Measurements from ENCODE around the gene SLC25A22. TPM values are rescaled to one million over a fixed set of nuclear protein-coding genes. Genes with fewer than 3 reads are reported as not detected.
A peak's percentile ranks its signal among the peaks of the same experiment; 100 is the strongest.

The SLC25A22 gene
- total RNA-seq, 6 experiments from 2014 or later = 39.7 to 47.3 (median 42.9) TPM

GRCh38 chr11:786235-787083 lies 11.6 kb downstream of the SLC25A22 start:
- H3K27ac Mint-ChIP-seq = no peak overlapping the region
- DNase-seq = no peak
- H3K27me3 Mint-ChIP-seq (ENCODE audit: insufficient read depth) = no peaks in the 10 kb centered on the region; the same call in 1 of the 2 replicates
- peaks cover 6% of the 10 kb centered on the region for H3K36me3 Mint-ChIP-seq (ENCODE audit: low read depth)
- no peaks in the 10 kb centered on the region for H3K9me3 Mint-ChIP-seq
- peaks cover 17% of the 10 kb centered on the region for H3K4me1 Mint-ChIP-seq (ENCODE audit: low read depth)
- no peak overlapping the region for H3K4me3 Mint-ChIP-seq
- TF ChIP-seq, protein P1, sequence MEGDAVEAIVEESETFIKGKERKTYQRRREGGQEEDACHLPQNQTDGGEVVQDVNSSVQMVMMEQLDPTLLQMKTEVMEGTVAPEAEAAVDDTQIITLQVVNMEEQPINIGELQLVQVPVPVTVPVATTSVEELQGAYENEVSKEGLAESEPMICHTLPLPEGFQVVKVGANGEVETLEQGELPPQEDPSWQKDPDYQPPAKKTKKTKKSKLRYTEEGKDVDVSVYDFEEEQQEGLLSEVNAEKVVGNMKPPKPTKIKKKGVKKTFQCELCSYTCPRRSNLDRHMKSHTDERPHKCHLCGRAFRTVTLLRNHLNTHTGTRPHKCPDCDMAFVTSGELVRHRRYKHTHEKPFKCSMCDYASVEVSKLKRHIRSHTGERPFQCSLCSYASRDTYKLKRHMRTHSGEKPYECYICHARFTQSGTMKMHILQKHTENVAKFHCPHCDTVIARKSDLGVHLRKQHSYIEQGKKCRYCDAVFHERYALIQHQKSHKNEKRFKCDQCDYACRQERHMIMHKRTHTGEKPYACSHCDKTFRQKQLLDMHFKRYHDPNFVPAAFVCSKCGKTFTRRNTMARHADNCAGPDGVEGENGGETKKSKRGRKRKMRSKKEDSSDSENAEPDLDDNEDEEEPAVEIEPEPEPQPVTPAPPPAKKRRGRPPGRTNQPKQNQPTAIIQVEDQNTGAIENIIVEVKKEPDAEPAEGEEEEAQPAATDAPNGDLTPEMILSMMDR (IDR thresholded peaks at IDR 0.05) = no peak

GRCh38 chr11:783581-784015 lies 14.5 kb downstream of the SLC25A22 start:
- Mint-ChIP-seq H3K36me3 (ENCODE audit: low read depth) (peaks cover 6% of the 10 kb centered on the region), H3K27me3 (ENCODE audit: insufficient read depth) (no peaks in the 10 kb centered on the region; the same call in 1 of the 2 replicates), H3K4me1 (ENCODE audit: low read depth) (peaks cover 17% of the 10 kb centered on the region), H3K27ac (peak overlapping the region; percentile 69), H3K9me3 (no peaks in the 10 kb centered on the region), H3K4me3 (peak overlapping the region; percentile 12)
- TF ChIP-seq, protein P1 (IDR thresholded peaks at IDR 0.05) = peak; percentile 78
- DNase-seq = peak; percentile 74

DNA sequence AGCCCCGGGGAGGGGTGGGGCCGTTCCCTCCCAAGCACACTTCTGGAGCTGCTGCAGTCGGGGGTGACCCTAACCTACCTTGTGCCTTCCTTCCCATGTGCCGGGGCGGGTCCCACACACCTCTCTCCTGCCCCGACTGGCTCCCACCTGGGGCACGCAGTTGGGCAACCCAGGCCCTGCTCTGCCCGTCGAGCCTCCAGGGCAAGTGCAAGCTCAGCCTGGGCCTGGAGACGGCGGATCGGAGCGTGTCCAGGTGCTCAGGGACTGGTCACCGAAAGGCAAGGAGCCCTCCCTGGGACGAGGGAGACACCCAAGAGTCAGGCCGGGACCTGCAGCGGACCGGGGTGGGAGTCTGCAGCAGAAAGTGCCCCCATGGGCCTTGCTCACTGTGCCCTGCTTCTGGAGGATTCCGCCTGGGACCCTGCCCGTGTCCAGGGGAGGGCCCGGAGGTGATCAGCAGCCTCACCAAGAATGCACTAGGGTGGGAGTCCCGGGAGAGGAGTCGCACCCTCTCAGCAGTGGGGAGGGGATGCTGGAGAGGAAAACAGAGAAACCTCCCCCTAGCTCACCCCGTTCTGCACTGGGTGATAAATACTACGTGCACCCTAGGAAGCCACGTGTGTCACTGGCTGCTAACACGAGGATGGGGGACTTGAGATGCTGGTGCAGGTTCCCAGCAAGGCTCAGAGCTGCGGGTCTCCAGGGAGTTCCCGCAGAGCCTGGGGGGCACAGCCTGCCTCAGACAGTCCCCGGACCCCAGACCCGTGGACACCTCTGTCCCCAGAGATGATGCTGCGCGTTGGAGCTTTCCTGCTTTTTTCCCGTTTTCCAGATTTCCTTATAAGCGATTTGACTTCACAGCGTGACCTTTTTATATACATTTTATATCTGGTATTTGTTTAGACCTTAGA lies 15.6 kb downstream of the SLC25A22 start:
- TF ChIP-seq, protein P1 (IDR thresholded peaks at IDR 0.05) = no peak
- Mint-ChIP-seq H3K27ac (no peak overlapping the region), H3K36me3 (ENCODE audit: low read depth) (peaks cover 6% of the 10 kb centered on the region), H3K4me3 (no peak overlapping the region), H3K27me3 (ENCODE audit: insufficient read depth) (no peaks in the 10 kb centered on the region; the same call in 1 of the 2 replicates), H3K4me1 (ENCODE audit: low read depth) (peaks cover 17% of the 10 kb centered on the region), H3K9me3 (no peaks in the 10 kb centered on the region)
- DNase-seq = no peak

DNA sequence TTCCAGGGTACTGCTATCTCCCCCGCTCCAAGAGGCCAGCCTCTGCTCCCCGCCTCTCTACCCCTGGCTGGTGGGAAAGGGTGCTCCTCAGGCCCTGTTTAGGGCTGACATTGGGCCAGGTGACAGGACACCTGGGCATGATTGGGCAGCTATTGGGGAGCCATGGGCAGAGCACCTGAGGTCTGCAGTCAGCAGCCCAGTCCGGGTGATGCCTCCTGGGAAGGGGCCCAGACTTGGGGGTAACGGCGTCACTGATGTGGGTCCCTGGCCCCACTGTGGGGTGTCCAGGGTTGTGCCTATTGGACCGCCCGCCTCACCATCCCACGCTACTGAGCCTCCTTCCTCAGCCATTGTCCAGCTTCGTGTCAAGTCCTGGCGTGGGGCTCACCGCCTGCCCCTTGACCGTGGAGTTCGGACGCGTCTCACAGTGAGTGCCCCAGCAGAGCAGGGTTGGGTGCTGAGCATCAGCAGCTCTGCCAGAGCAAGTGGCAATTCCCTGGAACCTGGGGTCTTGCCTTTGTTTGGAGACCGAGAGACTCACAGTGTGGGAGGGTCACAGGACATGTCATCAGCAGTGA lies 18.0 kb downstream of the SLC25A22 start:
- H3K4me1 Mint-ChIP-seq (ENCODE audit: low read depth) = peaks cover 32% of the 10 kb centered on the region
- no peak overlapping the region for H3K4me3 Mint-ChIP-seq
- H3K36me3 Mint-ChIP-seq (ENCODE audit: low read depth) = peaks cover 6% of the 10 kb centered on the region
- H3K27me3 Mint-ChIP-seq (ENCODE audit: insufficient read depth) = peaks cover 4% of the 10 kb centered on the region; the same call in 1 of the 2 replicates
- H3K9me3 Mint-ChIP-seq = no peaks in the 10 kb centered on the region
- no peak overlapping the region for H3K27ac Mint-ChIP-seq
- no peak for DNase-seq
- TF ChIP-seq, protein P1 (IDR thresholded peaks at IDR 0.05) = no peak
